Inflammatory macrophage (primary cell): ENCODE results near the gene NTNG1.
"Not testable (repeated sequence)": the region's sequence is repeated elsewhere in the genome, so short reads cannot be mapped to it uniquely, and the experiment has no call there.

Source experiments
- DNase-seq, 2 donors: peaks; one replicate each; pipeline ENCODE4 v3.0.0-alpha.2; 2020 to 2022

The NTNG1 gene

GRCh38 chr1:107202007-107202406 is 61.2 kb downstream of the NTNG1 start:
- DNase-seq = no peak

DNA sequence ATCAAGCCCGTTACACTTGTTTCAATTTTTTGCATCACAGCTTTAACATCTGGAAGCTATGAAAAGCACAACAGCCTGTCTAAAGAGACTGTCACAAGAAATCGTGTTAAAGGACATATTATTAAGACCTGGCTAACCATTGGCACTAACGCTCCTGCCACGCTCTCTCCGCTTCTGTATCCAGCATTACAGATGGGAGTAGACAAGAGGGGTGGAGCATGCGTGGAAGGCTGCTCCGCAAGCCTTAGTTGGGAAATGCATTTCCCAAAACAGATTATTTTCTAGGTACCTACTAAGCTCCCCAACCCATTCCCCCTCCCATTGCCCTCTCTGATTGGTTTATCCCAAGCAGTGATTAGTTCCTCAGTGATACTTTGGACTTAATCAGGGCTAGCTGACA is 72.4 kb downstream of the NTNG1 start:
- DNase-seq = no peak

- no peak for DNase-seq
These were observed 79.2 kb downstream of the NTNG1 start for GRCh38 chr1:107220036-107220435.

DNA sequence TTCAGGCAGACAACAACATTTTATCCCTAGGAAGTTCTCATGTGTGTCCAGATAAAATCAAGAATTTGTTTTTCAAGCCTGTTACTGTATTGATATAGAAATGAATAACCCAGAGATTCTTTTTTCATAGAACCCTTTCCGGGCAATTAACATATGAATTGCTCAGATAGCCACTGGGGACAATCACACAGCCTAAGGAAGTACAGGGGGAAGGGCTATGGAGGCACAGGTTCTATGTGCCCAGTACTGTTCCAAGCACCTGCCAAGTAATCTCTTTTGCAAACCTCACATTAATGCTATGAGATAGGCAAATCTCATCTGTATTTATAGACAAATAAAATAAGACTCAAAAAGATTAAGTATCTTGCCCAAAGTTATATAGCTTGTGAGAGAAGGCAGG is 84.9 kb downstream of the NTNG1 start:
- DNase-seq = no peak

DNA sequence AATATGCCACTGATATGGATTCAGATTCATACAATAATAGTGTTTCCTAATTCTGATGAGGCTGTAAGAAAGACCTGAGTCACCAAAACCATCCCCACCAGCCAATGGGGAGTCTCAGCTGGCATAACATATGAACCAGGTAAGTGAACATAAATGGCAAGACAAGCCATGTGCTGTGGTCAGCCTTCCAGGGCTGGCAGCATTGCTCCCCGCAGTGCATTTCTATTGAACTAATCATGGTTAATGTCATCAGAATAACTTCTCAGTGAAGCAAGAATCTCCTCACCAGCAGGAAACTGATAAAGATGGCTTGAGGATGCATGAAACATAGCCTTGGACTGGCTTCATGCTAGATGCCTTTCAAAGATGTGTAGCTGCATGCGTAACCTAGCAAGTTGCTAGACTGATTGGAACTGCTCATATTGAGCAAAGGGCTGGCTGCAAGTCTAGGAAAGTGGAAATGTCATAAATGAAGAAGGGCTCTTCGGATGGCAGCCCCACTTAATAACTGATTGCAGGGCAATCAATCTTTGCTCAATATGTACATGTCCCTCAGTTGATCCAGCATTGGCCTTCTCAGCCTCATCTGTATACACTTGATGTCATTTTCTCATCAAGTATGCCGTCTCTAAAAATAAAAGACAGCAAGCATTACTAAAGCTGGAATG is 88.0 kb downstream of the NTNG1 start:
- DNase-seq = no peak

DNA sequence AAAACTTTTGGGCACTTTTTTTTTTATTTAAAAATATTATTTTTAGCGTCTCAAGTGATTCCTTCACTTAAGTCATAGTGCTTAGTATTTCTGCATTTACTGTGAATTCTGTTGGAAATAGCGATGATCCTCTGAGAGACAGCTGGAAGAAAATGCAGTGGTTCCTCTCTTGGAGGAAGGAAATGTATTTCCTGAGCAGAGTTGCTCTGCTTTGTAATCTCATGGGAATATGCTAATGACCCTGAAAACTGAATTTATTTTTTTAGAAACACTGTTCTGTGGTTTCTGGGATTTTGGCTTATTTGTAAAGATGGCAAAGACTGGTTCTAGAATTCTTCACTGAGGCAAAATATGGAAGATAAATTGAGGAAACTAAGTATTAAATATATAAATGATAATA is 88.9 kb downstream of the NTNG1 start:
- no peak for DNase-seq

- no peak for DNase-seq
These were observed 89.3 kb downstream of the NTNG1 start for GRCh38 chr1:107230121-107230520.

DNA sequence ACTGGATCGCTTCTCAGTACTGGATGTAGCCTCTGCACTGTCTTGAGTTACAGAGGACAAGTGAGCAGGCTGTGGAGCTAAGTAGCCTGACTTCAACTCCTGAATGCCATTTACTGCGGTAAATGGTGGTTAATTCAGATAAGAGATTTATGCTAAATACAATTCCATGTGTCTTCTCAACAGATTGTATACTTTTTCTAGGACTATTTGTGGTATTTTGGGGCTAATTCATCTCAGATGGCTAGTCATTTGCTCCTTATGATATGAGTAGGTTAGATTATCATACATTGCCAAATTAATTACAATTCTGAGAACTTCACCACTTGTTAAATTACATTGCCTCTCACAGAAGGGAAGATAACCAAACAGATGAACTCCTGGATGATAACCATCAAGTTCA is 90.5 kb downstream of the NTNG1 start:
- no peak for DNase-seq

GRCh38 chr1:107232426-107232825 is 91.6 kb downstream of the NTNG1 start:
- DNase-seq = no peak

- not testable (repeated sequence) for DNase-seq
These were observed 95.9 kb downstream of the NTNG1 start for GRCh38 chr1:107236760-107237159.

- no peak for DNase-seq
These were observed 102.6 kb downstream of the NTNG1 start for GRCh38 chr1:107243461-107243860.

DNA sequence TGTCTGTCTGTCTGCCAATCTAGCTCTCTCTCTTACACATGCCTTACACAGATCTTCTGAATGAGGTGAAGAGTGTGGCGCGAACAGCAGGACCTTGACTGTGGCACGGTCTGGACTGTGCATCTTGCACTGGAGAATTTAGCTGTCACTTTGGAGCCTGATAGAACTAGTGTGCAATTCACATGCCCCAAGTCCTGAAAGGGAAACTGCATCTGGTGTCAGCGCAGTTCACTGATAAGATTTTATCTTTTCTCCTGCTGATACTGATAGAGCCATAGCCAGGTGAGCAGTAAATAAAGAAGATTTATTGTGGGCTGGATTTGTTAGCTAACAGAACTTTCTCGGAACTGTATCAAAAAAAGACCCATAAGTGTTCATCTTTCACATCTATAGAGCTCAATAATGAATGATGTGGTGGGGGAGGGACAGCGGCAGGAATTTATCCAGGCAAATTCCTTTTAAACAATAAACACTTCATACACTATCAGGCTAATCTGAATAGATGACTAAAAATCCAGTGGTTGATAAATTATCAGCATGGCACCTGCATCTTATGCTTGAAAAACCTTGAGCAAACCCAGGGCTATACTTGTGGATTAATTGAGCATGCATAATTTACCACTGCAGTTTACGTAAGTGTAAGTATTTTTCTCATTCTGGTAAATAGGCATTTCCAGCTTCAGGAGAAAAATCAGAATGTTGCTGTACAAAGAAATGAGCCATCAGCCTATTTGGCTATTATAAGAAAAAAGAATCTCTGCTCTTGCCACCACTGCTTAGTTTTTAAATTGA is 104.1 kb downstream of the NTNG1 start:
- no peak for DNase-seq

DNA sequence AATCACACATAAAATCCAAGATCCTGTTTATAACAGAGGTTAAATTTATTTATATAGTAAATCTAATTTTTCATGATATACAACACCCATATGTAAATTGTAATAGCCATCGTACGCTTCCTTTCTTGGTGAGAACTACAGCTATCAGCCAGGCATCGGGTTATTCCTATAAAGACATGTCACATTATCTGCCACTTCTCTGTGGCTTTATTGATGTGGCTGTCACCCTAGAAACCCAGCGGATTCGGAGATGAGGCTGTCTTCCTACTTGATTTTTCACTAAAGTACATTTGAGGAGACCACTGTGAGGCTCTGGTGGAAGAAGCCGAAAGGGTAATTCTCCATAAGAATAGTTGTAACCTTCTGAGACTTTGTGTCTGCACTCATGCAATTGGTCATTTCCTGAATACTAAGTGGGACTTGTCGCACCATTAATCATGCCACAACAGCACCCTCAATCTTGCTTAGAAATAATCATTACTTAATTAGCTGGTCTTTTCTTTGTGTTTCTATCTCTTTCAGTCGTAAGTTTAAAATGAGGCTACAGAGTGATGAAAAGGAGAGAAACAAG is 106.0 kb downstream of the NTNG1 start:
- no peak for DNase-seq

- DNase-seq = no peak
These were observed 106.8 kb downstream of the NTNG1 start for GRCh38 chr1:107247679-107248078.

GRCh38 chr1:107250169-107250568 is 109.3 kb downstream of the NTNG1 start:
- no peak for DNase-seq

DNA sequence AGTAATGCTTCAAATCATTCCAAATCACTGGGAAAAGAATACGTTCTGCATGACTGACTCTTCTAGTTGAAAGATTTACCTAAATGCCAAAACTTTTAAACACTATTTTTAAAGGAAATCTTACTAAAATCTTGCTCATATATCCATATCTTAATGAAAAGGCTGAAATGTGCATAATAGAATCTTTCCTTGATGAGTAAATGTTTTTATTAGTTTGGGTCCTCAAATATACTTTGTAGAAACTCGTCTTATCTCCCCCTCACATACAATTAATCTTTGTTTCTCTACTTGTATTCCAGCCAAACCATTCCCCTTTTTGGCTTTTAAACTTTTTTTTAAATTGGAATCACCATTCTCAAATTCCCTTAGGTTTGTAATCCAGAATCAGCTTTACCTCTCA is 110.2 kb downstream of the NTNG1 start:
- no peak for DNase-seq

DNA sequence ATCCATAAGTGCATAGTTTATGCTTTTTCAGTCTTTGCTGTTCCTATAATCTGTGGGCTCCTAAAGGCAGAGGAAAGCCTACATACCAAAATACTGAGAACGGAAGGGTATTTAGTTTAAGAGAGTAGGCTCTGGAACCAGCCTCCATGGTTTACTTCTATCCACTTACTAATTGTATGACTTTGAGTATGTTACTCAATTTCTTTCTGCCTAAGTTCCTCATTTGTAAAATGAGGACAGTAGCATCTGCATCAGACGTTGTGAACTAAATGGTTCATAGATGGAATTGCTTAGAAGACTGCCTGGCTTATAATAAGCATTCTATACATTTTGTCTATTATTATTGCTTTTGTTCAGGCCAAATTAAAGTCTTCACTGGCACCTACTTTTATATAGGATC is 111.0 kb downstream of the NTNG1 start:
- DNase-seq = no peak

GRCh38 chr1:107252271-107252670 is 111.4 kb downstream of the NTNG1 start:
- no peak for DNase-seq

DNA sequence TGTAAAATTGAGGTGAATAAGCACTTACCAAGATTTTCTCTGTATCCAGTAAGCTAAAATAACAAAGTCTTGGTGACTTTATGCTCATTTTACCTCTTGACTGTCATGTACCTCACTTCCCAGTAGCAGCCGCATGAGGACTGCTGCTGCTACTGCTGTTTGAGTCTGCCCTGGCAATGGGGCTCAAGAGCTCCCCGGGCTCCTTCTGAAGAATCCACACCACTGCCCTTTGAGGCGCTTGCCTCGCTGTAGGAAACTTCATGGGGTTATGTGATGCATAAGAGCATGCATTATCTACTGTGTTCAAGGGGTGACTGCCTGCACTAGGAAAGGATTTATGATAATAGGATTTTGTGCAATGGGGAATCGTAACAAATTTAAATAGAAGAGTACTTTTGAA is 113.5 kb downstream of the NTNG1 start:
- no peak for DNase-seq

DNA sequence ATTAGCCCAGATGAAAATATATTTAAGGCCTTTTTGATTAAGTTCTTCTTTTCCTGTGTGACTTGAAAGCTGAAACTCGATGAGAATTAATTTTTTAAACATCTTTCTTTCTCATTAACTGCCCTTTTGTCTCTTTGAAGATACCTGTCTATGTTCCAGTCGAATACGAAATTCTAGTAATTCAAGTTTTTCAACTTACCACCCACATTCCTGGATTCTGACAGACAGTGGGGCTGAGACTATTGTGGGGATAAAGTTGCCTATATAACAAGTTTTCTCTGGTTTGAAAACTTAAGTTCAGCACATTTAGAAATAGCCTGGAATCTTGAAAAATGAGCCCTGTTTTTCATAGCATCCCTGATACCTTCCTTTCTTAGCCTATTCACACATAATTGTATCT is 114.6 kb downstream of the NTNG1 start:
- no peak for DNase-seq

GRCh38 chr1:107262467-107263286 is 121.8 kb downstream of the NTNG1 start:
- DNase-seq = no peak

DNA sequence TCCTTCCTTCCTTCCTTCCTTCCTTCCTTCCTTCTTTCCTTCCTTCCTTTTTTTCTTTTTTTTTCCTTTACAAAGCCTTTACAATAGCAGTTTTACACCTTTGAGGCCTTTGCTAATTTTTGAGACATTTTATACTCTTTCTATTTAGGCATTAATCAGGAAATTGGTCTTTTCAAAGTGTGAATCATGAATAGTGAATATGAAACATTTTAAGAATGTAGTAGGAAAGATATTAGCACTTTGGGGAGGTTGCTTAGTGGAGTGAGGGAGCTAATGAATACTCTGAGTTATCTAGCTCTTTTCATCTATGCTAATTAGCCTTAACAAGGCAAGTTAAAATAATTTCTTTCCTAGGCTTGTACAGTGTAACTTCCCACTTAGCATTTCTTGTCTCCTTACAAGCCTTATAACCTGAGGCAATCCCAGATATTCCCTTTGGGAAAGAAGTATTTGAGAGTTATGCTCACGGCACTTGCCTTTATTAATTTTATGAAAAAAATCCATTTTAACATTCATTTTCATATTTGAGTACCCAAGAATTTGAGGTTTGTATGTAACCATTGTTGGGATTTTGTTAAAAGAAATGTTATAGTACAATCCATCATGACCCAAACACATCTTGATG is 122.6 kb downstream of the NTNG1 start:
- no peak for DNase-seq

DNA sequence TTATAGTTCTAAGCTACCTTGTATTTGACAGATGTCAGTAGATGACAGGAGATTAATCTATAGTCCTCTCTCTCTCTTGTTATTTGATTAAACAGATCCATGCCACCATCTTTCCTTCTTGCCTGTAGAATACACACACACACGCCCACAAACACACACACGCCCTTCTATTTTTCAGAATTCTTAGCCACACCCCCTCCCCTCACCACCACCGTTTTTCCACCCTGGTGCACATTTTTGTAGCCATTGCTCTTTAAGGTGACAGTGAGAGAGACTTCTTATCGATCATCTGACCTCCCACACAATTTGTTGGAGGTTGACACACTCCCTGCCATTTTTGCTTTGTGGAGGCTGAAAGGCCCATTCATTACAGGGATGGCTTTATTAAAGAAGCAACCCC is 123.2 kb downstream of the NTNG1 start:
- no peak for DNase-seq
